ENCODE results near the gene NTMT1. TPM values are rescaled to one million over a fixed set of nuclear protein-coding genes. Genes with fewer than 3 reads are reported as not detected.

NTMT1 gene
- polyA plus RNA-seq, 2 of the 4 experiments (the other 2 are of a cell fraction) = 49.4 to 92.2 TPM

DNA sequence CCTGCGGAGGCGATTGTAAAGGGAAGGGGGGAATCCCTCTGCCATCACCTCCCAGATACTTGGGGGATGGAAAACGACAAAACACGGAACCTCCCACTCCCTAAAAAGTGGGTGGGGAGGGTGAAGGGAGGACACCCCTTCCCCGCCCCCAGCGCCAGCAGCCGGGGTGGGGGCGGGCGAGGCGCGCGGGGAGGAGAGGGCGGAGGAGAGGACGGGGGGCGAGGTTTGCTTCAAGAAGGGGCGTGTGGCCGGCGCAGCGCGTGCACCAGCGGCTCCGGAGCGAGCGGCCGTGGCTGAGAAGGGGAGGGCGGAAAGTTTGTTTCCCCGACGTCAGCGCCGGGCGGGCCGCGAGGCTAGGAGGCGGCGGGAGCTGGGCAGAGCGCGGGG lies 39.4 kb downstream of the NTMT1 start, which contains the start of gene PRRX2:
TSS of gene PRRX2 (plus strand) at position 259 of the 387 bp plus-strand sequence. CDS start 221 bp downstream, outside the sequence.
- Histone ChIP-seq H3K9me3 (no peaks in the 10 kb centered on the region), H3K4me1 (peaks cover 18% of the 10 kb centered on the region; the same call in 1 of the 3 replicates), H3K27ac (peak within 1 kb of the TSS; percentile 82 to 86), H3K4me3 (peak within 1 kb of the TSS; percentile 77), H3K4me2 (peak within 1 kb of the TSS; percentile 86)
- peak; percentile 73 to 79; a peak in 5 of 6 replicates for ATAC-seq
- WGBS (ENCODE audit: missing lambda C conversion rate) = 1% methylated on average over 12 of the region's 37 CpGs
- FAIRE-seq = no peak
- peak; percentile 47 to 49 for DNase-seq (ENCODE audit: low read depth in 1 of 2, low spot score in 1 of 2)
- POLR2A ChIA-PET = no interaction called here
- TF ChIP-seq JUN (IDR thresholded peaks at IDR 0.05) (0 out of 5 replicates have a peak, but pooled peaks of 1 of the 2 experiments have one; percentile 41), SMC3 (IDR thresholded peaks at IDR 0.05) (no peak), RARB (CRISPR knock-in tag; IDR thresholded peaks at IDR 0.05) (no peak), NPAS2 (CRISPR knock-in tag; IDR thresholded peaks at IDR 0.05; ENCODE audit: borderline replicate concordance) (no peak), TFCP2L1 (CRISPR knock-in tag; IDR thresholded peaks at IDR 0.05) (no peak), MYC (IDR thresholded peaks at IDR 0.05; ENCODE audit: borderline replicate concordance, low read length) (no peak), ESRRA (IDR thresholded peaks at IDR 0.05; ENCODE audit: borderline replicate concordance, low read length) (no peak), CBX2 (IDR thresholded peaks at IDR 0.05; ENCODE audit: borderline replicate concordance, low read depth) (no peak), BHLHE40 (IDR thresholded peaks at IDR 0.05; ENCODE audit: low read depth, low read length) (no peak), HOXB13 (CRISPR knock-in tag; IDR thresholded peaks at IDR 0.05; ENCODE audit: low read depth) (no peak), MAFK (IDR thresholded peaks at IDR 0.05; ENCODE audit: partially characterized antibody) (no peak), HOXB5 (CRISPR knock-in tag; IDR thresholded peaks at IDR 0.05) (no peak)
- TF ChIP-seq, protein P1, sequence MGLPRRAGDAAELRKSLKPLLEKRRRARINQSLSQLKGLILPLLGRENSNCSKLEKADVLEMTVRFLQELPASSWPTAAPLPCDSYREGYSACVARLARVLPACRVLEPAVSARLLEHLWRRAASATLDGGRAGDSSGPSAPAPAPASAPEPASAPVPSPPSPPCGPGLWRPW (IDR thresholded peaks at IDR 0.05) = no peak
- TF ChIP-seq, protein P2, sequence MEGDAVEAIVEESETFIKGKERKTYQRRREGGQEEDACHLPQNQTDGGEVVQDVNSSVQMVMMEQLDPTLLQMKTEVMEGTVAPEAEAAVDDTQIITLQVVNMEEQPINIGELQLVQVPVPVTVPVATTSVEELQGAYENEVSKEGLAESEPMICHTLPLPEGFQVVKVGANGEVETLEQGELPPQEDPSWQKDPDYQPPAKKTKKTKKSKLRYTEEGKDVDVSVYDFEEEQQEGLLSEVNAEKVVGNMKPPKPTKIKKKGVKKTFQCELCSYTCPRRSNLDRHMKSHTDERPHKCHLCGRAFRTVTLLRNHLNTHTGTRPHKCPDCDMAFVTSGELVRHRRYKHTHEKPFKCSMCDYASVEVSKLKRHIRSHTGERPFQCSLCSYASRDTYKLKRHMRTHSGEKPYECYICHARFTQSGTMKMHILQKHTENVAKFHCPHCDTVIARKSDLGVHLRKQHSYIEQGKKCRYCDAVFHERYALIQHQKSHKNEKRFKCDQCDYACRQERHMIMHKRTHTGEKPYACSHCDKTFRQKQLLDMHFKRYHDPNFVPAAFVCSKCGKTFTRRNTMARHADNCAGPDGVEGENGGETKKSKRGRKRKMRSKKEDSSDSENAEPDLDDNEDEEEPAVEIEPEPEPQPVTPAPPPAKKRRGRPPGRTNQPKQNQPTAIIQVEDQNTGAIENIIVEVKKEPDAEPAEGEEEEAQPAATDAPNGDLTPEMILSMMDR (IDR thresholded peaks at IDR 0.05) = no peak
- TF ChIP-seq, protein P3, sequence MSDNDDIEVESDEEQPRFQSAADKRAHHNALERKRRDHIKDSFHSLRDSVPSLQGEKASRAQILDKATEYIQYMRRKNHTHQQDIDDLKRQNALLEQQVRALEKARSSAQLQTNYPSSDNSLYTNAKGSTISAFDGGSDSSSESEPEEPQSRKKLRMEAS (IDR thresholded peaks at IDR 0.05) = peak; percentile 51; the same call in 1 of the 2 replicates
- TF ChIP-seq, protein P4, sequence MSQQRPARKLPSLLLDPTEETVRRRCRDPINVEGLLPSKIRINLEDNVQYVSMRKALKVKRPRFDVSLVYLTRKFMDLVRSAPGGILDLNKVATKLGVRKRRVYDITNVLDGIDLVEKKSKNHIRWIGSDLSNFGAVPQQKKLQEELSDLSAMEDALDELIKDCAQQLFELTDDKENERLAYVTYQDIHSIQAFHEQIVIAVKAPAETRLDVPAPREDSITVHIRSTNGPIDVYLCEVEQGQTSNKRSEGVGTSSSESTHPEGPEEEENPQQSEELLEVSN (IDR thresholded peaks at IDR 0.05; ENCODE audit: borderline replicate concordance, low read depth) = 0 out of 2 replicates have a peak, but pooled peaks have one; percentile 23
- TF ChIP-seq, protein P5, sequence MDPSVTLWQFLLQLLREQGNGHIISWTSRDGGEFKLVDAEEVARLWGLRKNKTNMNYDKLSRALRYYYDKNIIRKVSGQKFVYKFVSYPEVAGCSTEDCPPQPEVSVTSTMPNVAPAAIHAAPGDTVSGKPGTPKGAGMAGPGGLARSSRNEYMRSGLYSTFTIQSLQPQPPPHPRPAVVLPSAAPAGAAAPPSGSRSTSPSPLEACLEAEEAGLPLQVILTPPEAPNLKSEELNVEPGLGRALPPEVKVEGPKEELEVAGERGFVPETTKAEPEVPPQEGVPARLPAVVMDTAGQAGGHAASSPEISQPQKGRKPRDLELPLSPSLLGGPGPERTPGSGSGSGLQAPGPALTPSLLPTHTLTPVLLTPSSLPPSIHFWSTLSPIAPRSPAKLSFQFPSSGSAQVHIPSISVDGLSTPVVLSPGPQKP (IDR thresholded peaks at IDR 0.05; ENCODE audit: low read depth, low read length) = no peak
- CTCF ChIA-PET = no interaction called here

DNA sequence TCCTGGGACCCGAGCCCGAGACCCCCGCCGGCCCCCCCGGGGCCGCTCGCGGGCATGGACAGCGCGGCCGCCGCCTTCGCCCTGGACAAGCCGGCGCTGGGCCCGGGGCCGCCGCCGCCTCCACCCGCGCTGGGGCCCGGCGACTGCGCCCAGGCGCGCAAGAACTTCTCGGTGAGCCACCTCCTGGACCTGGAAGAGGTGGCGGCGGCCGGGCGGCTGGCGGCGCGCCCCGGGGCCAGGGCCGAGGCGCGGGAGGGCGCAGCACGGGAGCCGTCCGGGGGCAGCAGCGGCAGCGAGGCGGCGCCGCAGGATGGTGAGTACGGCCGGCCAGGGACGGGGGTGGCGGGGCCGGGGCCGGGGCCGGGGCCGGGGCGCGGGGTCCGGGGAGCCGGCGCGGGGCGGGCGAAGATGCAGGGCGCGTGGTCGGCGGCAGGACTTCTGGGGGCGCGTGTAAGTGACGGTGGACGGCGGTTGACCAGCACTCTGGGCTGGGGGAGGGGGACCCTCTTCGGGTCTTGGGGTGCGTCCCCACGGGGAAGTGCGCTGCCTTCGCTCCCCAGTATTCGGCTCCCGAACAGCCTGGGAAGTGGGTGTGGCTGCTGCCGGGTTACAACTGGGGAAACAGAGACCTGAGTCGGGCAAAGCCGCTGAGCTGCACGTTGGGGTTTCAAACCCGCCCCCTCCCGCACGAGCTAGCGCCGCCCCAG lies 40.0 kb downstream of the NTMT1 start:
- TF ChIP-seq MAFK (IDR thresholded peaks at IDR 0.05; ENCODE audit: partially characterized antibody) (no peak), RCOR1 (IDR thresholded peaks at IDR 0.05; ENCODE audit: low read depth, low read length) (no peak), HOXA7 (CRISPR knock-in tag; IDR thresholded peaks at IDR 0.05) (no peak), GATA3 (IDR thresholded peaks at IDR 0.05; ENCODE audit: borderline replicate concordance) (no peak), SMC3 (IDR thresholded peaks at IDR 0.05) (0 out of 3 replicates have a peak, but pooled peaks have one; percentile 9)
- TF ChIP-seq, protein P1 (IDR thresholded peaks at IDR 0.05) = no peak
- TF ChIP-seq, protein P4 (IDR thresholded peaks at IDR 0.05; ENCODE audit: borderline replicate concordance, low read depth) = no peak
- TF ChIP-seq, protein P3 (IDR thresholded peaks at IDR 0.05) = no peak
- TF ChIP-seq, protein P6, sequence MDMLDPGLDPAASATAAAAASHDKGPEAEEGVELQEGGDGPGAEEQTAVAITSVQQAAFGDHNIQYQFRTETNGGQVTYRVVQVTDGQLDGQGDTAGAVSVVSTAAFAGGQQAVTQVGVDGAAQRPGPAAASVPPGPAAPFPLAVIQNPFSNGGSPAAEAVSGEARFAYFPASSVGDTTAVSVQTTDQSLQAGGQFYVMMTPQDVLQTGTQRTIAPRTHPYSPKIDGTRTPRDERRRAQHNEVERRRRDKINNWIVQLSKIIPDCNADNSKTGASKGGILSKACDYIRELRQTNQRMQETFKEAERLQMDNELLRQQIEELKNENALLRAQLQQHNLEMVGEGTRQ (IDR thresholded peaks at IDR 0.05) = no peak
- Histone ChIP-seq H3K4me1 (peaks cover 18% of the 10 kb centered on the region; the same call in 1 of the 3 replicates), H3K4me3 (peak overlapping the region; percentile 77), H3K4me2 (peak overlapping the region; percentile 86), H3K9me3 (no peaks in the 10 kb centered on the region), H3K27ac (peak overlapping the region; percentile 82 to 86)
- 68% methylated on average over 11 of the region's 88 CpGs for WGBS (ENCODE audit: missing lambda C conversion rate)
- POLR2A ChIA-PET = interaction anchor here (0.7 kb wide), 1 partner anchor 1247 kb away, joined by 3 read pairs; no protein-coding TSS in a partner anchor
- DNase-seq (ENCODE audit: low read depth in 1 of 2, low spot score in 1 of 2) = no peak
- peak in 1 of 2 experiments; percentile 53; a peak in 3 of 6 replicates for ATAC-seq
- no peak for FAIRE-seq
- CTCF ChIA-PET = interaction anchor here (0.7 to 1.5 kb wide), 5 partner anchors 12 to 93 kb away, joined by 3 to 6 read pairs (median 3); no protein-coding TSS in a partner anchor

Data from A549 (cell line).